HepG2 (cell line): Measurements from ENCODE around the gene GAL3ST3. TPM values are rescaled to one million over a fixed set of nuclear protein-coding genes. Genes with fewer than 3 reads are reported as not detected.

ENCODE experiments used
- ATAC-seq: fragments of 200-7000 bp; cut with Tn5 transposase; 3 replicates; pipeline ENCODE4 v1.9.1; 2020; ENCODE audit warnings: mild to moderate bottlenecking, moderate library complexity
- BruUV-seq: library from RNA; stranded (reverse); fragments of 400-500 nt; replicated peaks from 2 replicates; lab custom pipeline; 2021; lab: Mats Ljungman, UMichigan
- CTCF ChIA-PET: fragments of 300-600 bp; formaldehyde crosslinking; extraction: SDS; loops from one replicate; lab custom pipeline; 2021; ENCODE audit warnings: low total read pairs, inconsistent platforms, low intra/inter-chr PET ratio; lab: Yijun Ruan, JAX
- POLR2A ChIA-PET: fragments of 350-600 bp; sonication (Branson Sonifier 250); formaldehyde crosslinking; loops from one replicate; lab custom pipeline; 2020; ENCODE audit warnings: antibody characterized with exemption, inconsistent platforms; lab: Yijun Ruan, JAX
- DNase-seq: peaks from one replicate; pipeline ENCODE4 v3.0.0-alpha.2; 2015; ENCODE audit warnings: low spot score
- FAIRE-seq: peaks from 3 replicates; lab custom pipeline; 2011; peaks lifted over from hg19 to GRCh38; lab: Jason Lieb, UNC
- H2AFZ ChIP-seq: one replicate; pipeline ENCODE4 v1.6.1; 2011; ENCODE audit warnings: low read length, inconsistent platforms
- H3K27ac ChIP-seq: fragments of 300-600 bp; 3 replicates; pipeline ENCODE4 v1.8.0; 2011; ENCODE audit warnings: mixed run types, mild to moderate bottlenecking, mixed read lengths, low read length, inconsistent platforms; ENCODE audit not compliant: insufficient read depth; ENCODE audit errors: extremely low read length
- H3K27me3 ChIP-seq, 2 experiments: fragments of 200-600 bp in 1 of 2; 2 replicates in 1 of 2; 3 replicates in 1 of 2; pipeline versions ENCODE4 v1.6.0 to v1.8.0; 2011; ENCODE audit warnings: low read length in 2 of 2, mild to moderate bottlenecking in 2 of 2, moderate library complexity in 2 of 2, inconsistent platforms in 1 of 2; ENCODE audit not compliant: insufficient read depth in 2 of 2, control insufficient read depth in 1 of 2
- H3K36me3 ChIP-seq, 2 experiments: fragments of 200-600 bp in 1 of 2; replicated peaks in 1 of 2; 2 replicates in 1 of 2; 3 replicates in 1 of 2; pipeline versions ENCODE4 v1.5.1 to v1.8.0; 2011; ENCODE audit warnings: low read length in 2 of 2, inconsistent platforms in 1 of 2; ENCODE audit not compliant: insufficient read depth in 2 of 2, control insufficient read depth in 1 of 2
- H3K4me1 ChIP-seq: 2 replicates; pipeline ENCODE4 v1.5.1; 2012; ENCODE audit warnings: low read length, inconsistent platforms; ENCODE audit not compliant: insufficient read depth
- H3K4me2 ChIP-seq: 2 replicates; pipeline ENCODE4 v1.6.0; 2011; ENCODE audit warnings: low read depth, low read length, inconsistent platforms
- H3K4me3 ChIP-seq, 3 experiments: fragments of 200-600 bp in 1 of 3; sonication (generic), shearing (Covaris generic) in 1 of 3; replicated peaks in 1 of 3; 2 replicates each; pipeline ENCODE4 v1.5.1; 2011 to 2016; ENCODE audit warnings: low read length in 3 of 3, inconsistent platforms in 2 of 3, low read depth in 2 of 3, mild to moderate bottlenecking in 2 of 3, control low read depth in 1 of 3, mixed read lengths in 1 of 3; ENCODE audit not compliant: insufficient read depth in 1 of 3
- H3K79me2 ChIP-seq: one replicate; pipeline ENCODE4 v1.6.1; 2011; ENCODE audit warnings: low read length, inconsistent platforms; ENCODE audit not compliant: insufficient read depth
- H3K9ac ChIP-seq: 2 replicates; pipeline ENCODE4 v1.6.0; 2011; ENCODE audit warnings: mild to moderate bottlenecking, low read depth, low read length, inconsistent platforms; ENCODE audit not compliant: insufficient read depth
- H3K9me3 ChIP-seq: 2 replicates; pipeline ENCODE4 v1.5.1; 2012; ENCODE audit warnings: mild to moderate bottlenecking, low read length
- H4K20me1 ChIP-seq: 2 replicates; pipeline ENCODE4 v1.6.0; 2011; ENCODE audit warnings: inconsistent platforms, mild to moderate bottlenecking, low read length, moderate library complexity; ENCODE audit not compliant: insufficient read depth
- BCL6 ChIP-seq: IDR thresholded peaks from 2 replicates; pipeline ENCODE4 v1.6.1; 2016; ENCODE audit warnings: missing genetic modification reagents, missing compliant biosample characterization
- FOXJ3 ChIP-seq: sonication (generic); formaldehyde crosslinking; IDR thresholded peaks from 2 replicates; pipeline ENCODE4 v1.4.0; 2020; ENCODE audit warnings: missing genetic modification reagents, mild to moderate bottlenecking, borderline replicate concordance
- HNF4A ChIP-seq: sonication (generic); formaldehyde crosslinking; IDR thresholded peaks from 2 replicates; pipeline ENCODE4 v1.4.0; 2020; ENCODE audit warnings: missing genetic modification reagents
- HNRNPLL ChIP-seq: fragments of 200-400 bp; formaldehyde crosslinking; IDR thresholded peaks from 2 replicates; pipeline ENCODE4 v1.6.1; 2017; ENCODE audit warnings: mild to moderate bottlenecking, low read depth, low read length; ENCODE audit not compliant: poor library complexity, severe bottlenecking
- MXI1 ChIP-seq: IDR thresholded peaks from 3 replicates; pipeline ENCODE4 v1.6.1; 2012; ENCODE audit warnings: low read depth, low read length, inconsistent platforms, borderline replicate concordance
- NCOA2 ChIP-seq: sonication (generic); formaldehyde crosslinking; IDR thresholded peaks from 2 replicates; pipeline ENCODE4 v1.8.0; 2022; ENCODE audit warnings: inconsistent platforms
- POLR2A ChIP-seq, 2 experiments: IDR thresholded peaks; 2 replicates each; pipeline ENCODE4 v1.6.1; 2011; ENCODE audit warnings: low read depth in 2 of 2, low read length in 2 of 2, mild to moderate bottlenecking in 1 of 2, moderate library complexity in 1 of 2; ENCODE audit not compliant: insufficient read depth in 1 of 2
- POLR2AphosphoS5 ChIP-seq: IDR thresholded peaks from 2 replicates; pipeline ENCODE4 v1.6.1; 2012; ENCODE audit warnings: low read depth, low read length
- RBAK ChIP-seq: sonication (generic); formaldehyde crosslinking; IDR thresholded peaks from 2 replicates; pipeline ENCODE4 v1.5.1; 2020; ENCODE audit warnings: mild to moderate bottlenecking, missing genetic modification reagents
- RNF2 ChIP-seq: fragments of 450-650 bp; conservative IDR thresholded peaks from 2 replicates; pipeline ENCODE4 v1.6.1; 2016; ENCODE audit warnings: low read depth
- SIN3A ChIP-seq: IDR thresholded peaks from 2 replicates; pipeline ENCODE4 v1.6.1; 2011; ENCODE audit warnings: low read depth, mild to moderate bottlenecking, control low read depth, low read length, borderline replicate concordance
- ZNF292 ChIP-seq: sonication (generic); formaldehyde crosslinking; IDR thresholded peaks from 2 replicates; pipeline ENCODE4 v1.8.1; 2022; ENCODE audit warnings: mild to moderate bottlenecking, low read depth, missing genetic modification reagents, borderline replicate concordance
- ZNF331 ChIP-seq: sonication (generic); formaldehyde crosslinking; IDR thresholded peaks from 2 replicates; pipeline ENCODE4 v1.4.0; 2020; ENCODE audit warnings: missing genetic modification reagents
- WGBS: methylation state at CpG from one replicate; pipeline ENCODE4 v1.1.6; 2017; ENCODE audit warnings: low lambda C conversion rate; 5-methylcytosine and 5-hydroxymethylcytosine counted together
- in situ Hi-C: cut with HindIII; loops from 2 replicates; pipeline ENCODE4 v1.10.0; 2017; ENCODE audit warnings: low pct_unique_long_range_greater_than_20kb; ENCODE audit not compliant: extremely low pct_ligation_motif_present
- intact Hi-C: fragments of 100-400 bp; cut with micrococcal nuclease; formaldehyde crosslinking; loops from one replicate; pipeline ENCODE4 v1.10.0; 2022; ENCODE audit not compliant: unreplicated experiment
- polyA plus RNA-seq, 8 experiments: library from polyadenylated mRNA; depleted of rRNA in 3 of 8; stranded (reverse) in 7 of 8; unstranded in 1 of 8; fragments of >200 nt; fragmentation: Illumina TruSeq in 4 of 8; extraction: Trizol in 4 of 8; gene quantifications; 2 replicates each; pipeline versions ENCODE4 v1.2.1 to v1.2.3, GENCODE V29; 2011 to 2016; ENCODE audit warnings: low read depth in 4 of 8, missing spikeins in 1 of 8, mixed read lengths in 1 of 8; ENCODE audit not compliant: insufficient read depth in 1 of 8
- total RNA-seq, 5 experiments: library from RNA; depleted of rRNA; stranded (reverse); fragments of >200 nt; fragmentation: Illumina TruSeq; extraction: Trizol; gene quantifications; 2 replicates each; pipeline ENCODE4 v1.2.3, GENCODE V29; 2016; ENCODE audit warnings: low read depth in 1 of 5
- TF ChIP-seq, protein P1 (sequence below): IDR thresholded peaks from 2 replicates; pipeline ENCODE4 v1.6.1; 2016; ENCODE audit warnings: missing genetic modification reagents, missing compliant biosample characterization
- TF ChIP-seq, protein P2 (sequence below): sonication (generic); formaldehyde crosslinking; IDR thresholded peaks from 2 replicates; pipeline ENCODE4 v1.5.0; 2020; ENCODE audit warnings: mild to moderate bottlenecking, missing genetic modification reagents, moderate library complexity
- TF ChIP-seq, protein P3 (sequence below): sonication (generic); formaldehyde crosslinking; IDR thresholded peaks from 2 replicates; pipeline ENCODE4 v1.4.0; 2020; ENCODE audit warnings: missing genetic modification reagents, borderline replicate concordance
- TF ChIP-seq, protein P4 (sequence below): sonication (generic); formaldehyde crosslinking; IDR thresholded peaks from 2 replicates; pipeline ENCODE4 v1.8.1; 2023; ENCODE audit warnings: mild to moderate bottlenecking, moderate library complexity, missing genetic modification reagents
- TF ChIP-seq, protein P5 (sequence below): sonication (generic); formaldehyde crosslinking; IDR thresholded peaks from 2 replicates; pipeline ENCODE4 v1.5.0; 2020; ENCODE audit warnings: missing genetic modification reagents

The GAL3ST3 gene
- total and polyA plus RNA-seq, 2 of the 13 experiments (the other 11 are each of a cell fraction or from before 2014, with no cell fraction given), result not detected

DNA sequence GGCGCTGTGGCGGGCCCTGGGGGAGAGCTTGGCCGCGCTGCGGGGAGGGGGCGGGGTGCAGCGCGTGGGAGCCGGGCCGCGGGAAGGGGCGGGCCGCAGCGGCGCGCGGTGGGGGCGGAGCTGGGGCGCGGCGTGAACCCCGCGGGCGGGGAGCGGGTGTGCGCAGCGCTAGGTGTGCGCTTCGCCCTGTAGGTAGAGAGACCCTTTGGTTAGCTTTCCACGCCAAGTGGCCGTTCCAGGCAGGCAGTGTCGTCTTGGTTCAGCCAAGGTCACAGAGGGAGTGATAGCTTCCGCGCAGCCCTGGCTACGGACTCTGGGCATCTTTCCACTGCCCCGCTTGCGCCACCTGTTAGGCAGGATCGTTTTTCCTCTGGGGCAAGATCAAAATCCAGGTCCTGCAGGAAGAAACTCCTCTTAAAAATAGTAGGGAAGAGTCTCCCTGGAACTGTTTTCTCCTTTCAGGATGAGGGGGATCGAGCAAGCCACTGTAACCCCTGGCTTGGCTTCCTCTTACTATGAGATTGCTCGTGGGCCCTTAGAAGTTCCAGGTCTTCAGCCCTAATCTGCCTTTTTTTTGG is 46.2 kb downstream of the GAL3ST3 start:
- Histone ChIP-seq H3K27ac (peak overlapping the region; percentile 94), H3K9ac (peak overlapping the region; percentile 92), H3K9me3 (no peaks in the 10 kb centered on the region), H3K36me3 (peaks cover 16 to 34% of the 10 kb centered on the region in 2 experiments), H3K27me3 (no peaks in the 10 kb centered on the region; a peak in 1 of 5 replicates), H3K4me1 (peaks cover 41% of the 10 kb centered on the region), H3K4me2 (peak overlapping the region; percentile 89), H2AFZ (no peak overlapping the region), H3K79me2 (peaks cover 33% of the 10 kb centered on the region), H4K20me1 (no peaks in the 10 kb centered on the region), H3K4me3 (peak overlapping the region; percentile 81 to 92 (median 88))
- intact Hi-C loops, result loop anchor here (1.0 kb wide), 1 partner anchor 50 kb away; the partner anchor contains the start of gene SF3B2
- FAIRE-seq (peak; percentile 12), ATAC-seq (peak; percentile 66), DNase-seq (peak; percentile 45)
- BruUV-seq, result no TSS peak
- in situ Hi-C loops, result no loop called here
- ChIA-PET CTCF (interaction anchor here (1.5 kb wide), 1 partner anchor 14 kb away, joined by 4 read pairs; no protein-coding TSS in a partner anchor), POLR2A (interaction anchor here (0.6 to 1.8 kb wide), 14 partner anchors 9 to 310 kb away, joined by 3 to 18 read pairs (median 4); partner anchors contain the start of genes CATSPER1, CCDC85B, CFL1 and CST6)
- WGBS, result 3% methylated on average over 5 of the region's 40 CpGs
- TF ChIP-seq, protein P1, sequence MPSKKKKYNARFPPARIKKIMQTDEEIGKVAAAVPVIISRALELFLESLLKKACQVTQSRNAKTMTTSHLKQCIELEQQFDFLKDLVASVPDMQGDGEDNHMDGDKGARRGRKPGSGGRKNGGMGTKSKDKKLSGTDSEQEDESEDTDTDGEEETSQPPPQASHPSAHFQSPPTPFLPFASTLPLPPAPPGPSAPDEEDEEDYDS (CRISPR knock-in tag), result no peak
- TF ChIP-seq NCOA2 (CRISPR knock-in tag) (peak; percentile 26; the same call in 1 of the 2 replicates), POLR2AphosphoS5 (0 out of 2 replicates have a peak, but pooled peaks have one; percentile 16), RBAK (CRISPR knock-in tag) (no peak), ZNF292 (CRISPR knock-in tag) (0 out of 2 replicates have a peak, but pooled peaks have one; percentile 4), MXI1 (peak; percentile 32; the same call in 1 of the 3 replicates), FOXJ3 (0 out of 2 replicates have a peak, but pooled peaks have one; percentile 15), POLR2A (IDR thresholded peaks at IDR 0.05; ENCODE audit: insufficient read depth in 1 of 2, low read depth in 2 of 2, low read length in 2 of 2) (peak in 1 of 2 experiments; percentile 76; a peak in 3 of 4 replicates), HNRNPLL (peak; percentile 18), ZNF331 (CRISPR knock-in tag) (no peak), RNF2 (no peak), HNF4A (CRISPR knock-in tag) (peak; percentile 14; the same call in 1 of the 2 replicates), BCL6 (CRISPR knock-in tag) (peak; percentile 17; the same call in 1 of the 2 replicates), SIN3A (peak; percentile 14; the same call in 1 of the 2 replicates)
- TF ChIP-seq, protein P2, sequence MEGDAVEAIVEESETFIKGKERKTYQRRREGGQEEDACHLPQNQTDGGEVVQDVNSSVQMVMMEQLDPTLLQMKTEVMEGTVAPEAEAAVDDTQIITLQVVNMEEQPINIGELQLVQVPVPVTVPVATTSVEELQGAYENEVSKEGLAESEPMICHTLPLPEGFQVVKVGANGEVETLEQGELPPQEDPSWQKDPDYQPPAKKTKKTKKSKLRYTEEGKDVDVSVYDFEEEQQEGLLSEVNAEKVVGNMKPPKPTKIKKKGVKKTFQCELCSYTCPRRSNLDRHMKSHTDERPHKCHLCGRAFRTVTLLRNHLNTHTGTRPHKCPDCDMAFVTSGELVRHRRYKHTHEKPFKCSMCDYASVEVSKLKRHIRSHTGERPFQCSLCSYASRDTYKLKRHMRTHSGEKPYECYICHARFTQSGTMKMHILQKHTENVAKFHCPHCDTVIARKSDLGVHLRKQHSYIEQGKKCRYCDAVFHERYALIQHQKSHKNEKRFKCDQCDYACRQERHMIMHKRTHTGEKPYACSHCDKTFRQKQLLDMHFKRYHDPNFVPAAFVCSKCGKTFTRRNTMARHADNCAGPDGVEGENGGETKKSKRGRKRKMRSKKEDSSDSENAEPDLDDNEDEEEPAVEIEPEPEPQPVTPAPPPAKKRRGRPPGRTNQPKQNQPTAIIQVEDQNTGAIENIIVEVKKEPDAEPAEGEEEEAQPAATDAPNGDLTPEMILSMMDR (CRISPR knock-in tag), result peak; percentile 33
- TF ChIP-seq, protein P3, sequence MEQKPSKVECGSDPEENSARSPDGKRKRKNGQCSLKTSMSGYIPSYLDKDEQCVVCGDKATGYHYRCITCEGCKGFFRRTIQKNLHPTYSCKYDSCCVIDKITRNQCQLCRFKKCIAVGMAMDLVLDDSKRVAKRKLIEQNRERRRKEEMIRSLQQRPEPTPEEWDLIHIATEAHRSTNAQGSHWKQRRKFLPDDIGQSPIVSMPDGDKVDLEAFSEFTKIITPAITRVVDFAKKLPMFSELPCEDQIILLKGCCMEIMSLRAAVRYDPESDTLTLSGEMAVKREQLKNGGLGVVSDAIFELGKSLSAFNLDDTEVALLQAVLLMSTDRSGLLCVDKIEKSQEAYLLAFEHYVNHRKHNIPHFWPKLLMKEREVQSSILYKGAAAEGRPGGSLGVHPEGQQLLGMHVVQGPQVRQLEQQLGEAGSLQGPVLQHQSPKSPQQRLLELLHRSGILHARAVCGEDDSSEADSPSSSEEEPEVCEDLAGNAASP, result peak; percentile 24; the same call in 1 of the 2 replicates
- TF ChIP-seq, protein P4, sequence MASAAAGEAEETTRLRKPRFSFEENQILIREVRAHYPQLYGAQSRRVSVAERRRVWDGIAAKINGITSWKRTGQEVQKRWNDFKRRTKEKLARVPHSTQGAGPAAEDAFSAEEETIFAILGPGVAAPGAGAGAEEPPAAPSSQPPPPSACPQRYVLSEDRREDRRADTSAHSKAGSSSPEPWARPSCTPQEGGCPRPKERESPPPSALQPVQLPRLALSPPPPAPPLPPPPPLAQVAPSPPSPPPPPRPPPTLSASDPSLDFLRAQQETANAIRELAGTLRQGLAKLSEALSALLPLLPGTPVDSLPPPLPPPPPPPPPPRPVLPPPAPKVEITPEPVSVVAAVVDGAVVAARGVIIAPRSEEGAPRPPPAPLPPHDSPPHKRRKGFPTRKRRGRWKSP (CRISPR knock-in tag), result peak; percentile 70
- TF ChIP-seq, protein P5, sequence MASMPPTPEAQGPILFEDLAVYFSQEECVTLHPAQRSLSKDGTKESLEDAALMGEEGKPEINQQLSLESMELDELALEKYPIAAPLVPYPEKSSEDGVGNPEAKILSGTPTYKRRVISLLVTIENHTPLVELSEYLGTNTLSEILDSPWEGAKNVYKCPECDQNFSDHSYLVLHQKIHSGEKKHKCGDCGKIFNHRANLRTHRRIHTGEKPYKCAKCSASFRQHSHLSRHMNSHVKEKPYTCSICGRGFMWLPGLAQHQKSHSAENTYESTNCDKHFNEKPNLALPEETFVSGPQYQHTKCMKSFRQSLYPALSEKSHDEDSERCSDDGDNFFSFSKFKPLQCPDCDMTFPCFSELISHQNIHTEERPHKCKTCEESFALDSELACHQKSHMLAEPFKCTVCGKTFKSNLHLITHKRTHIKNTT (CRISPR knock-in tag), result no peak
